ENCODE results near the gene CSNK1G2. TPM values are rescaled to one million over a fixed set of nuclear protein-coding genes. Genes with fewer than 3 reads are reported as not detected.
A peak's percentile ranks its signal among the peaks of the same experiment; 100 is the strongest.

CSNK1G2 gene
- total and polyA plus RNA-seq, 2 of the 13 experiments (the other 11 are each of a cell fraction or from before 2014, with no cell fraction given): 53.8 to 72.5 TPM

- TF ChIP-seq PBX3 (CRISPR knock-in tag; IDR thresholded peaks at IDR 0.05; ENCODE audit: borderline replicate concordance) (no peak), POLR2AphosphoS5 (IDR thresholded peaks at IDR 0.05; ENCODE audit: low read depth, low read length) (peak; percentile 77), SRSF1 (optimal IDR thresholded peaks at IDR 0.05; ENCODE audit: low read depth, low read length) (no peak), ZBTB44 (CRISPR knock-in tag; IDR thresholded peaks at IDR 0.05) (peak; percentile 36; the same call in 1 of the 2 replicates), ZMAT3 (CRISPR knock-in tag; conservative IDR thresholded peaks at IDR 0.05) (0 out of 2 replicates have a peak, but pooled peaks have one; percentile 3), SRY (CRISPR knock-in tag; IDR thresholded peaks at IDR 0.05) (no peak), ZNF652 (CRISPR knock-in tag; IDR thresholded peaks at IDR 0.05; ENCODE audit: borderline replicate concordance, low read depth) (no peak), ZFY (CRISPR knock-in tag; IDR thresholded peaks at IDR 0.05) (peak; percentile 88), MBNL3 (CRISPR knock-in tag; conservative IDR thresholded peaks at IDR 0.05) (no peak), HDAC2 (CRISPR knock-in tag; IDR thresholded peaks at IDR 0.05) (peak; percentile 76; the same call in 1 of the 2 replicates), ZSCAN5A (CRISPR knock-in tag; IDR thresholded peaks at IDR 0.05; ENCODE audit: borderline replicate concordance) (no peak), POGK (CRISPR knock-in tag; conservative IDR thresholded peaks at IDR 0.05) (no peak; the same call in 1 of the 2 replicates), SUZ12 (IDR thresholded peaks at IDR 0.05; ENCODE audit: low read depth, low read length) (peak; percentile 86), MAFF (IDR thresholded peaks at IDR 0.05; ENCODE audit: low read depth, low read length) (peak; percentile 5; the same call in 1 of the 2 replicates), NKX3-1 (CRISPR knock-in tag; IDR thresholded peaks at IDR 0.05) (no peak; the same call in 1 of the 2 replicates), ZNF383 (CRISPR knock-in tag; IDR thresholded peaks at IDR 0.05; ENCODE audit: borderline replicate concordance) (no peak)
- TF ChIP-seq, protein P1, sequence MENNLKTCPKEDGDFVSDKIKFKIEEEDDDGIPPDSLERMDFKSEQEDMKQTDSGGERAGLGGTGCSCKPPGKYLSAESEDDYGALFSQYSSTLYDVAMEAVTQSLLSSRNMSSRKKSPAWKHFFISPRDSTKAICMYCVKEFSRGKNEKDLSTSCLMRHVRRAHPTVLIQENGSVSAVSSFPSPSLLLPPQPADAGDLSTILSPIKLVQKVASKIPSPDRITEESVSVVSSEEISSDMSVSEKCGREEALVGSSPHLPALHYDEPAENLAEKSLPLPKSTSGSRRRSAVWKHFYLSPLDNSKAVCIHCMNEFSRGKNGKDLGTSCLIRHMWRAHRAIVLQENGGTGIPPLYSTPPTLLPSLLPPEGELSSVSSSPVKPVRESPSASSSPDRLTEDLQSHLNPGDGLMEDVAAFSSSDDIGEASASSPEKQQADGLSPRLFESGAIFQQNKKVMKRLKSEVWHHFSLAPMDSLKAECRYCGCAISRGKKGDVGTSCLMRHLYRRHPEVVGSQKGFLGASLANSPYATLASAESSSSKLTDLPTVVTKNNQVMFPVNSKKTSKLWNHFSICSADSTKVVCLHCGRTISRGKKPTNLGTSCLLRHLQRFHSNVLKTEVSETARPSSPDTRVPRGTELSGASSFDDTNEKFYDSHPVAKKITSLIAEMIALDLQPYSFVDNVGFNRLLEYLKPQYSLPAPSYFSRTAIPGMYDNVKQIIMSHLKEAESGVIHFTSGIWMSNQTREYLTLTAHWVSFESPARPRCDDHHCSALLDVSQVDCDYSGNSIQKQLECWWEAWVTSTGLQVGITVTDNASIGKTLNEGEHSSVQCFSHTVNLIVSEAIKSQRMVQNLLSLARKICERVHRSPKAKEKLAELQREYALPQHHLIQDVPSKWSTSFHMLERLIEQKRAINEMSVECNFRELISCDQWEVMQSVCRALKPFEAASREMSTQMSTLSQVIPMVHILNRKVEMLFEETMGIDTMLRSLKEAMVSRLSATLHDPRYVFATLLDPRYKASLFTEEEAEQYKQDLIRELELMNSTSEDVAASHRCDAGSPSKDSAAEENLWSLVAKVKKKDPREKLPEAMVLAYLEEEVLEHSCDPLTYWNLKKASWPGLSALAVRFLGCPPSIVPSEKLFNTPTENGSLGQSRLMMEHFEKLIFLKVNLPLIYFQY (CRISPR knock-in tag; IDR thresholded peaks at IDR 0.05; ENCODE audit: borderline replicate concordance): peak; percentile 91
Measured at GRCh38 chr19:1905110-1905862, 35.7 kb upstream of the CSNK1G2 start, which contains the start of the genes ADAT3 and SCAMP4 (continued).
